Measurements from ENCODE around the gene WDR5. TPM values are rescaled to one million over a fixed set of nuclear protein-coding genes. Genes with fewer than 3 reads are reported as not detected.

The WDR5 gene
- total RNA-seq, 1 experiment from 2014 or later, result 40.3 TPM

DNA sequence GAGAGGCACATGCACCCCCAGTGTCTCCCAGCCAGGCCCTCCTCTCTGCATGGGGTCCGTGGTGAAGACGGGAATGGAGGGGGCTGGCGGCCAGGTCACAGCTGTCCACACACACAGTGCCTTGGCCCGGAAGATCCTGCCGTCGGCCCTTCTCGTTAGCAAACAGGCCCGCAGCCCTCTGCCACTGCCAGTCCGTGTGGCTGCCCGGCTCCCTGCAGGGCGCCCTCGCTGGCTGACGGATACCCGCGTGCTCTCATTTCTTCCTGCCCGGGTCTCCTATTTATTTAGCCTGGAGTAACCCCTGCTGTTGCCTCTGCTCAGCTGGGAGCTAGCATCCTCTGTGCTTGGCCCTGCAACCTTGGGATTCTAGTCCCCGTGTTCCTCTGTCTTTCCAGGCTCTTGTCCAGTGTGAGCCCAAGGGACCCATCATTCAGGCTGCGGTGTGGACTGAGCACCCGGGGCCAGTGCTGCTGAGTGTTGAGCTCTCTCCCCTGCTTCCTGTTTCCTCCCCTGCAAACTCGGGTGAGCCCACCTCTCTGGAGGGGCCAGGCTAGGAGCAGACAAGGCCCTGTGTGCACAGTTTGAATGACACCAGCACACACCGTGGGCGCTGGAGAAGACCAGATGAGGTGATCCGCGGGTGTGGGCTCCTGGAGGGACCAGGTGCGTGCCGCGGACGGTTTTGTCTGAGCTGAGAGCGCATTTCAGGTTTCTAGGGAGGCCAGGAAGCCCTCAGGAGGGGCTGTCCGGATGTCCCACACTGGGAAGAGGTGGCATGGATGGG lies 43.1 kb downstream of the WDR5 start:
- H3K4me3 ChIP-seq (ENCODE audit: insufficient read depth, low read depth, low read length), result no peak overlapping the region
- DNase-seq, result peak; percentile 55
- no peaks in the 10 kb centered on the region; the same call in none of the 2 replicates for H3K27me3 ChIP-seq (ENCODE audit: control insufficient read depth, insufficient read depth, low read length)
- H3K36me3 ChIP-seq (replicated peaks; ENCODE audit: control insufficient read depth, insufficient read depth, low read length), result no peaks in the 10 kb centered on the region

DNA sequence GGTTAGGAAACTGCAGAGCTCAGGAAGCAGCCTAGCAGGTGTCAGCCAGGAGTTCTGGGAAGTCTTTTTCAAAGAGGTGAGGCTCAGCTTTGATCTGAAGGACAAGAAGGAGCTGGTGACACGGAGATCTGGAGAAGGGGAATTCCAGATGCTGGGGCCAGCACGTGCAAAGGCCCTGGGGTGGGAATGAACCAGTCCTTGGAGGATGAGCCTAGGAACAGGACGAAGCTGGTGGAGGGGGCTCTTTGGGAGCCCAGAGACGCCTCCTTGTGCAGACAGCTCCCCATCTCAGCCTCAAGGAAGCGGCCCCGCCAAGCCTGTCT lies 43.7 kb downstream of the WDR5 start:
- H3K27me3 ChIP-seq (ENCODE audit: control insufficient read depth, insufficient read depth, low read length), result no peaks in the 10 kb centered on the region; the same call in none of the 2 replicates

DNA sequence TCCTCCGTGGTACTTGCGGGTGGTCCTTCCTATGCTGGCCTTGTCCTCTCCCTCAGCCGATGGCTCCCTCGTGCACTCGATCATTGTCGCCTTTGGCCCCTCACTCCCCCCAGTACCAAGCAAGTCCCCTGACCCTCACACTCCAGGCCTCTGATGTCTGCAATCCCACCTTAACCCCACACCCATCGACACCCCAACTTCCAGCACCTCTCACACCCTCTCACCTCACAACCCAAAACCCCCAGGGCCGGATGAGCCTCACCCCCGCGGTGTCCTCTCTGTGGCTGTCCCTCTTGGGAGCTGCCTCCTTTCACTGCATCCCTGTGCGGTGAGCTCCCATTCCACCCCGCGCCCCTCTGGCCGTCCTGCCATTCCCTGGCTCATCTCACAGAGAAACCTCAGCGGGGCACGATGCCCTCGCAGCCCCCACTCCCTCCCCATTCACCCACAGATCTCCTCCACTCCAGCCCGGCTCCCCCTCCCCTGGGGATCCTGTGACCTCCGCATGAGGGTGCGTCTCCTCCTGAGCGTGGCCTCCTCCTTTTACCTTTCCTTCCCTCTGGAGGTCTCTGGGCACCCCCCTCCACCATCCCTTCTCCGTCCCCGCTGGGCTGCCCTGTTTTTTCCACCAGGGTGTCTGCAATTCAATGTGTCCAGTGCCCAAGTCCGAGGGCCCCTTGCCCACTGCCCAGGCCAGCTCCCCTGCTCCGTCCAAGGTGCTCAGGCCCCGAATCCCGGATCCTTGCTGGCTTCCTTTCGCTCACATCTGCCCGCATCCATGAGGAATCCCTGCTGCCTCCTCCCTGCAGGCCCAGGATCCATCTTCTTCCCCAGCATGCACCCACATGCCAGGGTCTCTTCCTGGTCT lies 44.3 kb downstream of the WDR5 start:
- DNase-seq, result peak; percentile 37

More for the DNA sequence above, 43.7 kb downstream of the WDR5 start:
- DNase-seq, result no peak
- Histone ChIP-seq H3K36me3 (replicated peaks; ENCODE audit: control insufficient read depth, insufficient read depth, low read length) (no peaks in the 10 kb centered on the region), H3K4me3 (ENCODE audit: insufficient read depth, low read depth, low read length) (no peak overlapping the region)

DNA sequence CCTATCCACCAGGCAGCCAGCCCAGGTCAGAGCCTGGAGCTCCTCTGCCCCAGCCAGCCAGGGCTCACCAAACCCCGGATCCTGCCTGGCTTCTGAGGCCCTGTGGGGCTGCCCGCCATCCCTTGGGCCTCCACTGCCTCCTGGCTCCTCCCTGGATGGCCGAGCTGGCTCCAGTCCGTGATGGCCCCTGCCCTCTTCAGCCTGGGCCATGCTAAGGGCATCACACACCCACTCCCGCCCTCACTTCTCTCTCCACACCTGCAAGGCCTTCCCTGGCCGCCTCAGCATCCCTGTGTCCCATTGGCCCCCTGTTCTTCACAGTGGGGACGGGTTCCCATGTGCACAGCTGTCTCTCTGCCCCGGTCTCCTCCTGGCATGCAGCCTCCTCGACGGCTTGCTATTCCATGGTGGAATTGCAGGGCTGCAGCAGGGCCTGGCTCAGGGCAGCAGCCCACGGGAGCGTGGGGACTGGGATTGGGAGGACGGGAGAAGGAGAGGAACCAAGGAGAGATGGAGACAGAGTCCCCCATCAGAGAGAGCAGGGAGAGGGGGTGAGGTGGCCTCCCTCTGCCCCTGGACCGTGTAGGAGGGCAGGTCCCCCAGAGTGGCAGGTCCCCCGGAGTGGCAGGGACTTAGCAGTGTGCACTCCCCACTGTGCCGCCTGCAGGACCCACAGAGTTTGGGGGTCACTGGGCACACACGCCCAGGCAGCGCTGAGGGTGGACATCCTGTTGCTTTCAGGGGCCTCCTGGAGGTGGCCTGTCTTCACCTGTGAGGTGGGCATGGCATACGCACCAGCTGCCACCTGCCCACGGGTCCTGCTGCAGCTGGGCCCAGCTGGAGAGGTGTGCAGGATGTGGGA lies 45.1 kb downstream of the WDR5 start:
- H3K36me3 ChIP-seq (replicated peaks; ENCODE audit: control insufficient read depth, insufficient read depth, low read length), result no peaks in the 10 kb centered on the region
- peak; percentile 37 for DNase-seq
- no peaks in the 10 kb centered on the region; the same call in none of the 2 replicates for H3K27me3 ChIP-seq (ENCODE audit: control insufficient read depth, insufficient read depth, low read length)
- H3K4me3 ChIP-seq (ENCODE audit: insufficient read depth, low read depth, low read length), result no peak overlapping the region

More for the DNA sequence above, 44.3 kb downstream of the WDR5 start:
- Histone ChIP-seq H3K36me3 (replicated peaks; ENCODE audit: control insufficient read depth, insufficient read depth, low read length) (no peaks in the 10 kb centered on the region), H3K27me3 (ENCODE audit: control insufficient read depth, insufficient read depth, low read length) (no peaks in the 10 kb centered on the region; the same call in none of the 2 replicates), H3K4me3 (ENCODE audit: insufficient read depth, low read depth, low read length) (no peak overlapping the region)

DNA sequence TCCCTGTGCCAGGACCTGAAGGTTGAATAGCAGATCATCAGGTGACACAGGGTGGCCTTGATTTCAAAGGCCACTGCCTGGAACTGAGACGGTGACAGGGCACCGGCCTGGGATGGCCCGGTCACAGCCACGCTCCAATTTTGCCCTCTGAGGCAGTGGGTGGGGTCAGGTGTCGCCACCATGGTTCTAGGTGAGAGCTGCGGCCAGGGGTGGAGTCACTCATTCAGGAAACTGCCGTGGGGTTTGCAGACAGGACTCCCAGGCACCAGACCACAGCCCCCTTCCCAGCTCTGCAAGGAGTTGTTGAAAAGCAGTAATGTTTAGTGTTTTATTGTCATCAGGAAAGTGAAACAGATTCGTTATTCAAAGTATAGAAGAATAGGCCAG lies 45.8 kb downstream of the WDR5 start:
- H3K4me3 ChIP-seq (ENCODE audit: insufficient read depth, low read depth, low read length), result no peak overlapping the region
- peak; percentile 31 for DNase-seq
- no peaks in the 10 kb centered on the region for H3K36me3 ChIP-seq (replicated peaks; ENCODE audit: control insufficient read depth, insufficient read depth, low read length)
- H3K27me3 ChIP-seq (ENCODE audit: control insufficient read depth, insufficient read depth, low read length), result no peaks in the 10 kb centered on the region; the same call in none of the 2 replicates

GRCh38 chr9:134182554-134183085 lies 46.7 kb downstream of the WDR5 start:
- Histone ChIP-seq H3K36me3 (replicated peaks; ENCODE audit: control insufficient read depth, insufficient read depth, low read length) (no peaks in the 10 kb centered on the region), H3K27me3 (ENCODE audit: control insufficient read depth, insufficient read depth, low read length) (no peaks in the 10 kb centered on the region; the same call in 1 of the 2 replicates), H3K4me3 (ENCODE audit: insufficient read depth, low read depth, low read length) (no peak overlapping the region)
- peak; percentile 9 for DNase-seq

GRCh38 chr9:134185536-134186011 lies 49.7 kb downstream of the WDR5 start:
- no peak overlapping the region for H3K4me3 ChIP-seq (ENCODE audit: insufficient read depth, low read depth, low read length)
- H3K36me3 ChIP-seq (replicated peaks; ENCODE audit: control insufficient read depth, insufficient read depth, low read length), result no peaks in the 10 kb centered on the region
- peak; percentile 41 for DNase-seq
- H3K27me3 ChIP-seq (ENCODE audit: control insufficient read depth, insufficient read depth, low read length), result peaks cover 2% of the 10 kb centered on the region

GRCh38 chr9:134186471-134187109 lies 50.7 kb downstream of the WDR5 start:
- Histone ChIP-seq H3K4me3 (ENCODE audit: insufficient read depth, low read depth, low read length) (no peak overlapping the region), H3K36me3 (replicated peaks; ENCODE audit: control insufficient read depth, insufficient read depth, low read length) (no peaks in the 10 kb centered on the region), H3K27me3 (ENCODE audit: control insufficient read depth, insufficient read depth, low read length) (peaks cover 2% of the 10 kb centered on the region)
- peak; percentile 44 for DNase-seq

GRCh38 chr9:134187110-134187531 lies 51.2 kb downstream of the WDR5 start:
- Histone ChIP-seq H3K4me3 (ENCODE audit: insufficient read depth, low read depth, low read length) (no peak overlapping the region), H3K36me3 (replicated peaks; ENCODE audit: control insufficient read depth, insufficient read depth, low read length) (no peaks in the 10 kb centered on the region), H3K27me3 (ENCODE audit: control insufficient read depth, insufficient read depth, low read length) (peaks cover 2% of the 10 kb centered on the region)
- peak; percentile 73 for DNase-seq

- no peaks in the 10 kb centered on the region for H3K36me3 ChIP-seq (replicated peaks; ENCODE audit: control insufficient read depth, insufficient read depth, low read length)
- H3K4me3 ChIP-seq (ENCODE audit: insufficient read depth, low read depth, low read length), result no peak overlapping the region
- peak; percentile 43 for DNase-seq
- H3K27me3 ChIP-seq (ENCODE audit: control insufficient read depth, insufficient read depth, low read length), result peaks cover 2% of the 10 kb centered on the region
These were observed 52.1 kb downstream of the WDR5 start for GRCh38 chr9:134187891-134188385.

DNA sequence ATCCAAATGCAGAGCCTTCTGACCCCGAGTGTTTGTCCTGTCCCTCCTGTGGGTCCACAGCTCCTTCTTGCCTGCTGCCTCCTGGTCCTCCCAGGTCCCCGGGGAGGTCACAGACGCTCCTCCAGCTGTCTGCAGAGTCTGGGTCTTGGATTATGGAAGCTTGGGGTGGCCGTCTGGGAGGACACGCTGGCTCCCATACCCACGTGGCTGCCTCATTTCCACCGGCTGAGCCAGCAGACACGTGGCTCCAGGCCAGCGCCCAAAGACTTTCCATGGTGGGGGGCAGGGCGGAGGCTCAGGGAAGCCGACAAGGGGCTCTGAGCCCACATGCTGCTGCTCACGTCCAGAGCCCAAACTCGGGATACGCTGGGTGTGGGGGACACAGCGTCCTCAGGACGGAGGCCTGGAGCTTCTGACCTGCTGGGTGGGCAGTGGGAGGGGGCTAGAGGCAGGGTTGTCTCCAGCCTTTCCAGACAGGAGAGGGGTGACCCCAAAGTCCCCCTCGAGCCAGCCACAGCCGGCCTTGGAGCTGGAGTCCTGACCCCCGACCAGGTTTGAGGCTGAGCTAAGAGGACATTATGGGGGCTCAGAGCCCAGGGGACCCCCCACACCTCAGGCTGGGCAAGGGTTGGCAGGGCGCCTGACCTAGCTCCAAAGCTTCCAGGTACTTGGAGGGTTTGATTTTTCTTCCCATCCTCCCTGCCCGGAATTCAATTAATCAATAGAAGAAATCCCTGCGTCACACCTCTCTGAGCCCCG lies 52.7 kb downstream of the WDR5 start:
- H3K27me3 ChIP-seq (ENCODE audit: control insufficient read depth, insufficient read depth, low read length), result peaks cover 2% of the 10 kb centered on the region
- H3K36me3 ChIP-seq (replicated peaks; ENCODE audit: control insufficient read depth, insufficient read depth, low read length), result no peaks in the 10 kb centered on the region
- peak overlapping the region; percentile 13; the same call in 1 of the 2 replicates for H3K4me3 ChIP-seq (ENCODE audit: insufficient read depth, low read depth, low read length)
- DNase-seq, result peak; percentile 63

GRCh38 chr9:134189145-134189469 lies 53.2 kb downstream of the WDR5 start:
- Histone ChIP-seq H3K27me3 (ENCODE audit: control insufficient read depth, insufficient read depth, low read length) (peaks cover 2% of the 10 kb centered on the region), H3K4me3 (ENCODE audit: insufficient read depth, low read depth, low read length) (peak overlapping the region; percentile 13; the same call in 1 of the 2 replicates), H3K36me3 (replicated peaks; ENCODE audit: control insufficient read depth, insufficient read depth, low read length) (no peaks in the 10 kb centered on the region)
- DNase-seq, result peak; percentile 67
